HCT116 (cell line): Measurements from ENCODE around the gene ALDH16A1. TPM values are rescaled to one million over a fixed set of nuclear protein-coding genes. Genes with fewer than 3 reads are reported as not detected.

Source experiments
- ATAC-seq: fragments of 200-7000 bp; cut with Tn5 transposase; 2 replicates; pipeline ENCODE4 v1.9.1; 2020; ENCODE audit warnings: mild to moderate bottlenecking, moderate library complexity
- BruUV-seq: library from RNA; stranded (reverse); fragments of 400-500 nt; replicated peaks from 2 replicates; lab custom pipeline; 2021; lab: Mats Ljungman, UMichigan
- CTCF ChIA-PET: fragments of 300-600 bp; sonication (Branson Sonifier 250); formaldehyde crosslinking; loops from one replicate; lab custom pipeline; 2021; ENCODE audit warnings: antibody characterized with exemption; lab: Charles Lee
- POLR2A ChIA-PET: fragments of 300-600, 350-600 bp; sonication (Branson Sonifier 250); formaldehyde crosslinking; loops from one replicate; lab custom pipeline; 2021; ENCODE audit warnings: antibody characterized with exemption; lab: Charles Lee
- RAD21 ChIA-PET, 2 experiments: fragments of 300-600 bp; sonication (Branson Sonifier 250); formaldehyde crosslinking; loops; one replicate each; lab custom pipeline; 2023; ENCODE audit warnings: low total read pairs in 2 of 2; ENCODE audit not compliant: uncharacterized antibody in 2 of 2, unreplicated experiment in 2 of 2, low non-redundant PET in 1 of 2; lab: Charles Lee
- DNase-seq: peaks from one replicate; pipeline ENCODE4 v3.0.0-alpha.2; 2010; ENCODE audit warnings: low read depth, low spot score
- H2AFZ ChIP-seq: fragments of 200-600 bp; shearing (Covaris generic), sonication (generic); 2 replicates; pipeline ENCODE4 v1.6.1; 2017; ENCODE audit warnings: low read depth, mixed run types, mixed read lengths, antibody characterized with exemption, low read length; ENCODE audit not compliant: poor library complexity, severe bottlenecking
- H3K27ac ChIP-seq: 2 replicates; pipeline ENCODE4 v1.5.1; 2012; ENCODE audit warnings: low read depth, low read length
- H3K27me3 ChIP-seq: fragments of 200-600 bp; sonication (generic); 2 replicates; pipeline ENCODE4 v1.6.1; 2016; ENCODE audit warnings: mixed run types, low read length, mixed read lengths; ENCODE audit not compliant: insufficient read depth
- H3K36me3 ChIP-seq, 2 experiments: fragments of 200-500 bp in 1 of 2; fragments of 200-600 bp in 1 of 2; sonication (Bioruptor generic) in 1 of 2; sonication (generic) in 1 of 2; 2 replicates each; pipeline versions ENCODE4 v1.5.1 to v1.6.1; 2014 to 2016; ENCODE audit warnings: low read length in 2 of 2, inconsistent platforms in 1 of 2, mixed read lengths in 1 of 2, mixed run types in 1 of 2; ENCODE audit not compliant: insufficient read depth in 2 of 2, control insufficient read depth in 1 of 2
- H3K4me1 ChIP-seq, 2 experiments: fragments of 200-600 bp in 1 of 2; sonication (generic) in 1 of 2; 2 replicates each; pipeline versions ENCODE4 v1.5.1 to v1.6.1; 2012 to 2017; ENCODE audit warnings: low read length in 2 of 2, inconsistent platforms in 1 of 2, mild to moderate bottlenecking in 1 of 2, mixed read lengths in 1 of 2, mixed run types in 1 of 2, moderate library complexity in 1 of 2; ENCODE audit not compliant: insufficient read depth in 2 of 2, control insufficient read depth in 1 of 2
- H3K4me2 ChIP-seq: fragments of 200-600 bp; sonication (generic); 2 replicates; pipeline ENCODE4 v1.6.1; 2017; ENCODE audit warnings: mixed run types, low read length, mixed read lengths
- H3K4me3 ChIP-seq, 2 experiments: fragments of 200-600 bp in 1 of 2; sonication (generic) in 1 of 2; replicated peaks in 1 of 2; 2 replicates each; pipeline ENCODE4 v1.5.1; 2011 to 2016; ENCODE audit warnings: low read length in 2 of 2, control low read depth in 1 of 2, low read depth in 1 of 2, mild to moderate bottlenecking in 1 of 2, mixed read lengths in 1 of 2, mixed run types in 1 of 2
- H3K79me2 ChIP-seq: fragments of 200-600 bp; sonication (generic); 2 replicates; pipeline ENCODE4 v1.6.1; 2017; ENCODE audit warnings: mild to moderate bottlenecking, mixed run types, low read length, moderate library complexity, mixed read lengths; ENCODE audit not compliant: insufficient read depth
- H3K9ac ChIP-seq: fragments of 200-600 bp; sonication (generic); 2 replicates; pipeline ENCODE4 v1.6.1; 2016; ENCODE audit warnings: low read length, mixed read lengths
- H3K9me2 ChIP-seq: fragments of 200-600 bp; sonication (generic), shearing (Covaris generic); 2 replicates; pipeline ENCODE4 v1.6.1; 2017; ENCODE audit warnings: mixed run types, mild to moderate bottlenecking, moderate library complexity; ENCODE audit not compliant: insufficient read depth
- H3K9me3 ChIP-seq, 2 experiments: fragments of 200-500 bp in 1 of 2; fragments of 200-600 bp in 1 of 2; sonication (Bioruptor generic) in 1 of 2; sonication (generic) in 1 of 2; 2 replicates each; pipeline ENCODE4 v1.6.1; 2014 to 2017; ENCODE audit warnings: low read length in 2 of 2, mixed read lengths in 2 of 2, inconsistent platforms in 1 of 2, low read depth in 1 of 2, mild to moderate bottlenecking in 1 of 2, mixed run types in 1 of 2, moderate library complexity in 1 of 2; ENCODE audit not compliant: control insufficient read depth in 1 of 2, insufficient read depth in 1 of 2
- H4K20me1 ChIP-seq: fragments of 200-600 bp; sonication (generic), shearing (Covaris generic); 2 replicates; pipeline ENCODE4 v1.6.1; 2017; ENCODE audit warnings: mixed run types, mild to moderate bottlenecking, moderate library complexity; ENCODE audit not compliant: insufficient read depth
- CBX3 ChIP-seq: IDR thresholded peaks from 2 replicates; pipeline ENCODE4 v1.6.1; 2012; ENCODE audit warnings: low read depth
- FOSL1 ChIP-seq: IDR thresholded peaks from 2 replicates; pipeline ENCODE4 v1.6.1; 2012; ENCODE audit warnings: low read depth
- JUND ChIP-seq: IDR thresholded peaks from 2 replicates; pipeline ENCODE4 v1.6.1; 2012
- POLR2A ChIP-seq: IDR thresholded peaks from 2 replicates; pipeline ENCODE4 v1.7.0; 2011; ENCODE audit warnings: borderline replicate concordance; ENCODE audit not compliant: insufficient read depth, insufficient read length; ENCODE audit errors: extremely low read depth
- intact Hi-C: fragments of 100-400 bp; cut with micrococcal nuclease; formaldehyde crosslinking; loops from 2 replicates; pipeline ENCODE4 v1.10.0; 2022
- total RNA-seq: library from RNA; stranded (reverse); gene quantifications from one replicate; pipeline ENCODE4 v1.2.1, GENCODE V29; 2021; ENCODE audit not compliant: unreplicated experiment
- TF ChIP-seq, protein P1 (sequence below), 3 experiments: fragments of 200-600 bp in 1 of 3; sonication (generic) in 1 of 3; IDR thresholded peaks in 2 of 3; conservative IDR thresholded peaks in 1 of 3; 2 replicates each; pipeline ENCODE4 v1.5.1; 2012 to 2017; ENCODE audit warnings: low read depth in 2 of 3, low read length in 2 of 3, antibody characterized with exemption in 1 of 3, borderline replicate concordance in 1 of 3, control low read depth in 1 of 3, mild to moderate bottlenecking in 1 of 3, mixed read lengths in 1 of 3, mixed run types in 1 of 3, moderate library complexity in 1 of 3; ENCODE audit not compliant: insufficient read depth in 1 of 3

The ALDH16A1 gene
- total RNA-seq, 1 experiment from 2014 or later = 22.8 TPM

DNA sequence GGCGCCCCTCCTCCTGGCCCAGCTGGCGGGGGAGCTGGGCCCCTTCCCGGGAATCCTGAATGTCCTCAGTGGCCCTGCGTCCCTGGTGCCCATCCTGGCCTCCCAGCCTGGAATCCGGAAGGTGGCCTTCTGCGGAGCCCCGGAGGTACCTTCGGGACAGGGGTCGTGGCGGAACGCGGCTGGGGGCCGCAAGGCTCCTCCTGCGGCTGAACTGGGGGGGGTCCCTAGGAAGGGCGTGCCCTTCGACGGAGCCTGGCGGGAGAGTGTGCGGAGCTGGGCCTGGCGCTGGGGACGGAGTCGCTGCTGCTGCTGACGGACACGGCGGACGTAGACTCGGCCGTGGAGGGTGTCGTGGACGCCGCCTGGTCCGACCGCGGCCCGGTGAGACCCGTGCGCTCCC lies 8.6 kb downstream of the ALDH16A1 start:
- ChIA-PET RAD21 (no interaction called here), POLR2A (no interaction called here), CTCF (no interaction called here)
- DNase-seq (no peak), ATAC-seq (no peak)
- H3K27ac ChIP-seq = no peak overlapping the region
- no peak overlapping the region for H3K9ac ChIP-seq
- H3K9me2 ChIP-seq = no peaks in the 10 kb centered on the region
- no peaks in the 10 kb centered on the region for H3K36me3 ChIP-seq
- H3K4me2 ChIP-seq = no peak overlapping the region
- H3K79me2 ChIP-seq = no peaks in the 10 kb centered on the region
- no peaks in the 10 kb centered on the region for H3K9me3 ChIP-seq
- no peaks in the 10 kb centered on the region for H4K20me1 ChIP-seq
- H2AFZ ChIP-seq = no peak overlapping the region
- no peak for TF ChIP-seq FOSL1
- TF ChIP-seq, protein P1, sequence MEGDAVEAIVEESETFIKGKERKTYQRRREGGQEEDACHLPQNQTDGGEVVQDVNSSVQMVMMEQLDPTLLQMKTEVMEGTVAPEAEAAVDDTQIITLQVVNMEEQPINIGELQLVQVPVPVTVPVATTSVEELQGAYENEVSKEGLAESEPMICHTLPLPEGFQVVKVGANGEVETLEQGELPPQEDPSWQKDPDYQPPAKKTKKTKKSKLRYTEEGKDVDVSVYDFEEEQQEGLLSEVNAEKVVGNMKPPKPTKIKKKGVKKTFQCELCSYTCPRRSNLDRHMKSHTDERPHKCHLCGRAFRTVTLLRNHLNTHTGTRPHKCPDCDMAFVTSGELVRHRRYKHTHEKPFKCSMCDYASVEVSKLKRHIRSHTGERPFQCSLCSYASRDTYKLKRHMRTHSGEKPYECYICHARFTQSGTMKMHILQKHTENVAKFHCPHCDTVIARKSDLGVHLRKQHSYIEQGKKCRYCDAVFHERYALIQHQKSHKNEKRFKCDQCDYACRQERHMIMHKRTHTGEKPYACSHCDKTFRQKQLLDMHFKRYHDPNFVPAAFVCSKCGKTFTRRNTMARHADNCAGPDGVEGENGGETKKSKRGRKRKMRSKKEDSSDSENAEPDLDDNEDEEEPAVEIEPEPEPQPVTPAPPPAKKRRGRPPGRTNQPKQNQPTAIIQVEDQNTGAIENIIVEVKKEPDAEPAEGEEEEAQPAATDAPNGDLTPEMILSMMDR (IDR thresholded peaks at IDR 0.05 in 2 of 3, conservative IDR thresholded peaks at IDR 0.05 in 1 of 3; ENCODE audit: borderline replicate concordance in 1 of 3, insufficient read depth in 1 of 3, low read depth in 2 of 3, low read length in 2 of 3) = no peak
- TF ChIP-seq POLR2A = no peak
- no peaks in the 10 kb centered on the region for H3K4me1 ChIP-seq
- no peak overlapping the region for H3K4me3 ChIP-seq
- BruUV-seq = no TSS peak
- H3K27me3 ChIP-seq = no peaks in the 10 kb centered on the region
- intact Hi-C loops = no loop called here

DNA sequence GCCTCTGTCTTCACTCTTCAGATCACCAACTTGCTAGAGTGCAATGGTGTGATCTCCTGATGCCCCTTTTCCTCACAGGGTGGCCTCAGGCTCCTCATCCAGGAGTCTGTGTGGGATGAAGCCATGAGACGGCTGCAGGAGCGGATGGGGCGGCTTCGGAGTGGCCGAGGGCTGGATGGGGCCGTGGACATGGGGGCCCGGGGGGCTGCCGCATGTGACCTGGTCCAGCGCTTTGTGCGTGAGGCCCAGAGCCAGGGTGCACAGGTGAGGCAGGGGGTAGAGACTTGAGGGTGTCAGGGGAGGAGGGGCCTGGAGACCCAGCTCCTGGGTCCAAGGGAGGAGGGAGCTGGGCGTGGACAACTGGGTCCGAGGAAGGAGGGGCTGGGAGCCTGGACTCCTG lies 9.5 kb downstream of the ALDH16A1 start:
- no peaks in the 10 kb centered on the region for H3K79me2 ChIP-seq
- no peaks in the 10 kb centered on the region for H3K27me3 ChIP-seq
- no peak overlapping the region for H2AFZ ChIP-seq
- H4K20me1 ChIP-seq = no peaks in the 10 kb centered on the region
- H3K9ac ChIP-seq = no peak overlapping the region
- intact Hi-C loops = no loop called here
- no peak for DNase-seq
- no peaks in the 10 kb centered on the region for H3K9me2 ChIP-seq
- POLR2A ChIA-PET = no interaction called here
- H3K4me2 ChIP-seq = no peak overlapping the region
- CTCF ChIA-PET = no interaction called here
- no peaks in the 10 kb centered on the region for H3K36me3 ChIP-seq
- RAD21 ChIA-PET = no interaction called here
- H3K9me3 ChIP-seq = no peaks in the 10 kb centered on the region
- no peak for ATAC-seq
- TF ChIP-seq CBX3 = no peak
- no peak for TF ChIP-seq JUND
- H3K4me3 ChIP-seq = no peak overlapping the region
- H3K4me1 ChIP-seq = no peaks in the 10 kb centered on the region
- no TSS peak for BruUV-seq
- no peak overlapping the region for H3K27ac ChIP-seq
